Spleen (tissue), 7 donors: ENCODE measurements around the gene GPHN.
"Not testable (repeated sequence)": the region's sequence is repeated elsewhere in the genome, so short reads cannot be mapped to it uniquely, and the experiment has no call there.

Experiments
- CTCF ChIP-seq, 11 experiments: fragments of 200-600 bp in 7 of 11; fragments of 450-650 bp in 4 of 11; sonication (generic) in 4 of 11; IDR thresholded peaks in 8 of 11; conservative IDR thresholded peaks in 3 of 11; 1 replicate in 7 of 11; 2 replicates in 4 of 11; pipeline versions ENCODE4 v1.4.0 to v1.8.0; 2016 to 2021; ENCODE audit warnings: antibody characterized with exemption in 11 of 11, inconsistent platforms in 4 of 11, mild to moderate bottlenecking in 1 of 11
- POLR2AphosphoS5 ChIP-seq, 3 donors: sonication (generic); formaldehyde crosslinking; IDR thresholded peaks; one replicate each; pipeline ENCODE4 v1.5.1; 2017; ENCODE audit warnings: antibody characterized with exemption in 3 of 3
- donor health status: DM: no; HTN: no; CAD: no; lungs with moderate emphysema.
- donor health status: DM: no; HTN: no; CAD: no.
- donor health status: DM: no; HTN: no; CAD: no.

DNA sequence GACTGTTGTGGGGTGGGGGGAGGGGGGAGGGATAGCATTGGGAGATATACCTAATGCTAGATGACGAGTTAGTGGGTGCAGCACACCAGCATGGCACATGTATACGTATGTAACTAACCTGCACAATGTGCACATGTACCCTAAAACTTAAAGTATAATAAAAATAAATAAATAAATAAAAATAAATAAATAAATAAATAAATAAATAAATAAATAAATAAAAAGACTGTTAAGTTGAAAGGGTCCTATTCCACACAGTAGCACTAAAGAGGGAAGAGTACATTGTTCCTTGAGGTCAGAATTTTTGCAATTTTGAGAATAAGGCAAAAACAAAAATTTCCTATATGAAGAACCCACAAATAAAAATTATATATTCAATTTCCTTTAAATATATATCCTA lies 329.5 kb downstream of the GPHN start:
- TF ChIP-seq CTCF (IDR thresholded peaks at IDR 0.05 in 8 of 11, conservative IDR thresholded peaks at IDR 0.05 in 3 of 11); POLR2AphosphoS5 (IDR thresholded peaks at IDR 0.05): not testable (repeated sequence)
